Activated T-helper 2 cell treated with anti-CD3 and anti-CD28 coated beads, Interferon-gamma antibody, Interleukin-2, Interleukin-4, amounts not matched to agents 10 μg/mL and 5 μg/mL and 100 μg/mL, durations not matched to agents 14 hours and 24 hours and 36 hours (primary cell): Measurements from ENCODE around the gene ADD2. TPM values are rescaled to one million over a fixed set of nuclear protein-coding genes. Genes with fewer than 3 reads are reported as not detected.

Source experiments
- DNase-seq: peaks from one replicate; pipeline ENCODE4 v3.0.0; 2021; ENCODE audit warnings: low spot score
- H3K27ac Mint-ChIP-seq: one replicate; pipeline ENCODE4 v1.8.0; 2021; ENCODE audit warnings: mixed read lengths
- H3K27me3 Mint-ChIP-seq: one replicate; pipeline ENCODE4 v1.8.0; 2021; ENCODE audit warnings: low read depth, mixed read lengths
- H3K36me3 Mint-ChIP-seq: one replicate; pipeline ENCODE4 v1.8.0; 2021; ENCODE audit warnings: low read depth, mixed read lengths
- H3K4me1 Mint-ChIP-seq: one replicate; pipeline ENCODE4 v1.8.0; 2021; ENCODE audit warnings: low read depth, mixed read lengths
- H3K4me3 Mint-ChIP-seq: one replicate; pipeline ENCODE4 v1.8.0; 2021; ENCODE audit warnings: low read depth, mild to moderate bottlenecking, moderate library complexity, mixed read lengths
- H3K9me3 Mint-ChIP-seq: one replicate; pipeline ENCODE4 v1.8.0; 2021; ENCODE audit warnings: mixed read lengths
- intact Hi-C: fragments of 100-400 bp; cut with micrococcal nuclease; formaldehyde crosslinking; loops from one replicate; pipeline ENCODE4 v1.15.1; 2023
- total RNA-seq: library from RNA; stranded (reverse); gene quantifications from 2 replicates; pipeline ENCODE4 v1.2.3, GENCODE V29; 2022

The ADD2 gene
- total RNA-seq, 1 donor from 2014 or later, result 3.2 TPM

DNA sequence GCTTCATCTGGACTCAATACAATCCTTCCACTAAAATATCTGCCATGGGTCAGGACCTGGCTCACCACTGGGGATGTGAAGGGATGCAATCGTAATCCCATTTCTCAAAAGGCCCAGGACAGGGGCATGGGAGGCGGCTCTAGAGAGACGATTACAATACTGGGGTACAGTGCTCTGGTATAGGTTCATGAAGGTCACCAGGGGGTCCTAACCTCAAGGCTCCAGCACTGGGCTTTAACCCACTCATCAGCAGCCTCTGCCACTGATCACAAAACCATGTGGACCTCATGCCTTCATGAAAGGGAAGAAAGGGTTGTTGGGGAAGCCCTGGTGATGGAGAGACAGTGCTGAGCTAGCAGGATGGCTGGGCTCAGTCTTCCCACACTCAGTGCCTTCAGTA lies 48.8 kb downstream of the ADD2 start:
- no peaks in the 10 kb centered on the region for H3K4me1 Mint-ChIP-seq
- no peak overlapping the region for H3K4me3 Mint-ChIP-seq
- H3K27me3 Mint-ChIP-seq, result no peaks in the 10 kb centered on the region
- no peak for DNase-seq
- H3K9me3 Mint-ChIP-seq, result no peaks in the 10 kb centered on the region
- H3K36me3 Mint-ChIP-seq, result no peaks in the 10 kb centered on the region
- no peak overlapping the region for H3K27ac Mint-ChIP-seq
- intact Hi-C loops, result no loop called here

DNA sequence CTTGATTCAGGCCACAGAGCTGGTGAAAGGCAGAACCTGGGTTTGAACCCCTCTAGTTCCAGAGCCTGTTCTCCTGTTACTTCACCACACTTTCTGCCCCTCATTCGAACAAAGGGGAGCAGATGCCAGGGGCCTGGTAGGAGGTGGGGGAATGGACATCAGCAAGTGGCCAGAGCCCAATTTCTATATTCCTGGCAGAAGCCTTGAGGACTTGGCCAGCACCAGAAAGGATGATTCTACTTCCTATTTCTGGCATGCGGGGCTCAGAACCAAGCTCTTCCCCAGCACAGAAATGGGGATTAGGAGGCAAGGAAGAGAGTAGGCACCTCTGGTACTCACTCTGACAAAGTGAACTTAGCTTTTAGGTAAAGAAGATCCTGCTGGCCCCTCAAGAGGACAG lies 49.3 kb downstream of the ADD2 start:
- no peaks in the 10 kb centered on the region for H3K27me3 Mint-ChIP-seq
- DNase-seq, result no peak
- no peak overlapping the region for H3K27ac Mint-ChIP-seq
- intact Hi-C loops, result no loop called here
- no peaks in the 10 kb centered on the region for H3K9me3 Mint-ChIP-seq
- no peak overlapping the region for H3K4me3 Mint-ChIP-seq
- H3K4me1 Mint-ChIP-seq, result no peaks in the 10 kb centered on the region
- no peaks in the 10 kb centered on the region for H3K36me3 Mint-ChIP-seq

DNA sequence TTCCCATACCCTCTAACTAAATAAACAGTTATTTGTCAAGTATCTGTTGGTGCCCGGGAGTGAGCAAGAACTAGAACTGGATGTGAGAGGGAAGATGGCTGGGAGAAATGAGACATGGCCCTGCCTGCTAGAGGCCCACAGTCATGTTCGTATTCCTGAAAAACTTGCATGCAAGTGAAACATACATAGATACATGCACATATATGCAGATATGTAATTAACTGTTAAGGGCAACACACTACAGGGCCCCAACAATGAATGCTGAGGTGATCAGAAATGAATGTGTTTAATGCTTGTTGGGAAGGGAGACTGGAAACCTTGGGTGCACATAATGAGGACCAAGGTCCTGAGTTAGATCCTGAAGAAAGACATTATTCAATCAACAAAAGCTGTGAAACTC lies 49.8 kb downstream of the ADD2 start:
- Mint-ChIP-seq H3K36me3 (no peaks in the 10 kb centered on the region), H3K27me3 (no peaks in the 10 kb centered on the region), H3K4me3 (no peak overlapping the region), H3K27ac (no peak overlapping the region), H3K4me1 (no peaks in the 10 kb centered on the region), H3K9me3 (no peaks in the 10 kb centered on the region)
- DNase-seq, result no peak
- intact Hi-C loops, result no loop called here

DNA sequence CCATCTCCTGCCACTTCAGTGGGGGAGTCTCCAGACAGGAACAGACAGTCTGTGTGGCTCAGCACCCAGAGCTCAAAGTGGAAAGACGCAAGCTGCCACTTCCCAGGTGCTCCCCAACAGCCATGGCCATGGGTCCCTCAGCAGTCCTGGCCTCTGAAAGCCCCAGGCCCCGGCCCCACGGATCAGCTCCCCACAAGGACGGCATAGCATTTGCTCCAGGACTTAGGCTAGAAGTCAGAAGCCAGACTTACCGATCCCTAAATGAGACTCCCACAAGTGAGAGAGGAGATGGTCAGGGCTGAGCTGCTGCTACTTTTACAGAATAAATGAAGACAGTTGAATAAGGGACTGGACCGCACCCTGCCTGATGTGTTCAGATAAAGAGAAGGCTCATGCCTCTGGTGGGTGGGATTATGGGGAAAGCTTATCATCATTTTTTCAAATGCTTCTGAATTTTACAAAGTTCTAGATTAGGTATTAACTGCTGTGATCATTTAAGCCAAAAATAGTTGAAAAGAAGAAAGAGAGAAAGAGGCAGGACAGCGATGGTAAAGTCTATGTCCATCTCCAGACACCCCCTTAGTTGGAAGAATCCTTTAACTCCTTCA lies 50.5 kb downstream of the ADD2 start:
- H3K27me3 Mint-ChIP-seq, result no peaks in the 10 kb centered on the region

DNA sequence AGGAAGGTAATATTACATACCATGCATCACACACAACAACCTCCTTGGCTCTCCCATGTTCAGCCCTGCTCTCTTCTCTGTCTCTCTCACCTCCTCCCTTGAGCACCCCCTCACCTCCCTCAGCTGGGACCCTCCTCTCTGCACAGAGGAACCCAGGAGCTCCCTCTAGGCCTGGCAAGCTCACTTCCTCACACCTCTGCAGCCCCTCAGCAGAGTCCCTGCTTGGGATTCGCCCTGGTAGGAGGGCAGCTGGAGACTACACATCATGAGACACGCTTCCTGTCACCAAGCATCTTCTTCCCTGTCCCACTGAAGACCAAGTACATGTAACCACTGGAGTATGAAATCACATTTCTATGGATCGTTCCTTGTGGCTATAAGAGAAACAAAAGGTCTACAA lies 51.0 kb downstream of the ADD2 start:
- H3K9me3 Mint-ChIP-seq, result no peaks in the 10 kb centered on the region

More for the DNA sequence above, 50.5 kb downstream of the ADD2 start:
- Mint-ChIP-seq H3K9me3 (no peaks in the 10 kb centered on the region), H3K27ac (no peak overlapping the region), H3K36me3 (no peaks in the 10 kb centered on the region), H3K4me3 (no peak overlapping the region), H3K4me1 (no peaks in the 10 kb centered on the region)
- no peak for DNase-seq
- intact Hi-C loops, result no loop called here

DNA sequence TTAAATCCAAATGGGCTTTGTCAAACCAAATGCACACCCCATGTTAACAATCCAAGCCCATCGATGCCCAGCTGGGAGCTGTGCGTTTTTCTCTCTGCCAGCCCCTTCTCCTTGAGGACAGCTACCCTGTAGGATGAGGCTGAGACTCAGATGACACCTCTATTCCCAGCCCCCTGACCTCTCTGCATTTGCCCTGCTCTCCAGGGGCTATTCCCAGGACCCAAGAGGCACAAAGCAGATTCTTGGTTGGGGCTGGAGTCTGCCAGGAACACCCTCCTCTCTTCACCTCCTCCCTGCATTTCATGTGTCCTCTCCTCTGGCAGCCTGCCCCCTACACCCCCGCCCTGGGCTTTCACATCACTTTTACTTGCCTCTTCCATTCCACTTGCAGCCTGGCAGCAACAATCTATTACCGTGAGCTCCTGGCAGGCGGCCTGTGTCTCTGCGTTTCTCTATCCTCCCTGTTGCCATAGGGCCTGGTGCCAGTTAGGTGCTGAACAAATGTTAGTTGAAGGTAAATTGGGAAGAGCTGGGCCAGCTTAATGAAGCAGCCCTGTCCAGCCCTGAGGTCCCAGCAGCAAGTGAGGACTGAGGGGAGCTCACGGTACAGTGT lies 51.8 kb downstream of the ADD2 start:
- DNase-seq, result no peak
- Mint-ChIP-seq H3K27me3 (no peaks in the 10 kb centered on the region), H3K4me3 (no peak overlapping the region), H3K27ac (no peak overlapping the region), H3K4me1 (no peaks in the 10 kb centered on the region), H3K36me3 (no peaks in the 10 kb centered on the region), H3K9me3 (no peaks in the 10 kb centered on the region)
- intact Hi-C loops, result no loop called here

More for the DNA sequence above, 51.0 kb downstream of the ADD2 start:
- no peaks in the 10 kb centered on the region for H3K4me1 Mint-ChIP-seq
- no peak overlapping the region for H3K4me3 Mint-ChIP-seq
- DNase-seq, result no peak
- no peaks in the 10 kb centered on the region for H3K27me3 Mint-ChIP-seq
- no peak overlapping the region for H3K27ac Mint-ChIP-seq
- intact Hi-C loops, result no loop called here
- no peaks in the 10 kb centered on the region for H3K36me3 Mint-ChIP-seq

DNA sequence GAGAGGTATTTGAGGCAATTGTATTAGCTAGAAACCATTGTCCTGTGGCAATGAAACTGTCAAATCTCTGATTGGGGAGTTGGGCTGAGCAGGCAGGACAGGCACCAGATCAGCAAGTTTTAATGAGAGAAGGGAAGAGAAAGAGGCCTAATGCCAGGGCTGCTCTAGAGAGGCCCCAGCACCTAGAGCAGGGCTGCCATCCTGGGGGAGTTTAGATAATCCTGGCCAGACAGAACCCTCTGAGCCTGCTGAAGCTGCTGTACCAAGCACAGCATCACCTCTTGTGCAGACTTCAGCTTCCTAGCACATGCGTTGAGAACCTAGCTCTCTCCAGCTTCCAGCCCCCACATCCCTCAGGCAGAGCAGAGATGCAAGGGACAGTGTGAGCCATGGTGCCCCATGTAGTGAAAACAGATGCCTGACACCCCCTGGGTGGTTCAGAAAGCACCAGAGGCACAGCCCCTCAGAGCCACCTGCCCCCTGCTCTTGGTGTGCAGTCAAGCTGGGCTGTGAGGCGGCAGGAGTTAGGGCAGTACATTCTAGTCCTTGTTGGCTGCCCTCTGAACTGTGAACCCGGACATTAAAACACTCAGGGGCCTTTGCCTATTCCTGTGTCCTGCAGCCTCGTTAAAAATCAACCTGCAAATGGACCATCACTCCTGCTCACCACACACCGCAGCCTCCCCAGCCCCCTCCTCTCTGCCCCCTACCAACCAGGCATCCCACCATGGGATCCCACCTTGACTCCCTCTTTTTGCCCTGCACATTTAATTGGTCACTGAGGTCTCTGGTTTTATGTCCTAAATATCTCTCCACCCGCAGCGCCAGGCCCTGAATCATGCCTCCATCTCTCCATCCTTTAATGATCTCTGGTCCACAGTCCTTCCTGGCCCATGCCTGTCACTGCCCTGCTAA lies 52.7 kb downstream of the ADD2 start:
- no peak overlapping the region for H3K27ac Mint-ChIP-seq
- no peaks in the 10 kb centered on the region for H3K9me3 Mint-ChIP-seq
- intact Hi-C loops, result no loop called here
- H3K27me3 Mint-ChIP-seq, result no peaks in the 10 kb centered on the region
- no peaks in the 10 kb centered on the region for H3K4me1 Mint-ChIP-seq
- H3K4me3 Mint-ChIP-seq, result no peak overlapping the region
- DNase-seq, result no peak
- H3K36me3 Mint-ChIP-seq, result no peaks in the 10 kb centered on the region

DNA sequence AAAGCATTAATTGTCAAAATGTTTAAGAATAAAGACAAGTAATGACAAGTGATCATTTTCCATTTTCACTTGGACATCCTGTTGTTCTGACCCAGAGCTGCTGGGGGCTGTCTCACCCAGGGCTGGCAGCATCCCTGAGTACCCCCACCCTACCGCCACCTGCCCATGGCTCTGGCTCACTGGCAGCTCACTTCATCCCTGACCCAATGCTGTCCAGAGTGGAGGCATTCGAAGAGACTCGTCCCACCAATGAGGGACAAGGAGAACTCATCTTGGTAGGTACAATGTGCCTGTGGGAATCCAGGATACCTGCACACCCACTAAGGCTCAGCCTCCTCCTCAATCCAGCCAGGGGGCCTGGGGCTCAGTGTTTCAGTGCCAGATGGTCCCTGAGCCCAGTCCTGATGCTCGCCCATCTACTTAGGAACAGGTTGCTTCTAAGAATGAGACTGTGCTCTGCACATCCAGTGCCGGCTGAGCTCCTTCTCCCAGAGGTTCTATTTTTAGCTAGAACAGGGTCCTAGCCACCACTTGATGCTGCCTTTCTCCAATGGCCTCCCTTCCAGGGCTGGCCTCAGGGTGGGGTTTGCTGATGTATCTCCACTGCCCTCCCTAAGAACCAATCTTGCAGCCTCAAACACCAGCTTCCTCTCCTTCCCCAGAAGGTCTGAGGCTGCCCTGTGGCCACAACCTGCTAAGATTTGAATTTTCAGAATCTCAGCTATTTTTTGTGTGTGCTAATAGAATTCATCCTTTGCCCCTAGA lies 53.7 kb downstream of the ADD2 start:
- H3K36me3 Mint-ChIP-seq, result no peaks in the 10 kb centered on the region
- H3K4me3 Mint-ChIP-seq, result no peak overlapping the region
- intact Hi-C loops, result no loop called here
- DNase-seq, result no peak
- no peaks in the 10 kb centered on the region for H3K27me3 Mint-ChIP-seq
- H3K4me1 Mint-ChIP-seq, result no peaks in the 10 kb centered on the region
- no peak overlapping the region for H3K27ac Mint-ChIP-seq
- no peaks in the 10 kb centered on the region for H3K9me3 Mint-ChIP-seq

DNA sequence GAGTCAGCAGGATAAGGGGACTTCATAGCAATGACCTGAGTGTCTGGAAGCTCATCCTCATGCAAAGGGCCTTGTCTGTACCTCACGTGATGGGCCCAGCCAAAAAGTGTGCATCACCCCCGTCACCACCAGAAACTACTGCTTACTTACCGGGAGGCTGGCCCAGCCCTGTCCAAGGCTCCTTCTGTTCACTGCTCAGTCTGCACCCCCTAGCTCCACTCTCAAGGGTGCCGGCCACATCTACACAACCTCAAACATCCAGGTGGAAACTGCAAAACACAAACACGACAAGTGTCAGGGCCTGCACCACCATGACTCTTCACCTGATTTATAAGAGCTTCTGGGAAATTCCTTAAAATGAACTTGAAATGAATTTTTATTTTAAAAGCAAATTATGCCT lies 55.1 kb downstream of the ADD2 start:
- H3K4me1 Mint-ChIP-seq, result peaks cover 8% of the 10 kb centered on the region
- no peak overlapping the region for H3K4me3 Mint-ChIP-seq
- intact Hi-C loops, result no loop called here
- H3K27me3 Mint-ChIP-seq, result no peaks in the 10 kb centered on the region
- no peak for DNase-seq
- no peaks in the 10 kb centered on the region for H3K9me3 Mint-ChIP-seq
- no peak overlapping the region for H3K27ac Mint-ChIP-seq
- no peaks in the 10 kb centered on the region for H3K36me3 Mint-ChIP-seq

DNA sequence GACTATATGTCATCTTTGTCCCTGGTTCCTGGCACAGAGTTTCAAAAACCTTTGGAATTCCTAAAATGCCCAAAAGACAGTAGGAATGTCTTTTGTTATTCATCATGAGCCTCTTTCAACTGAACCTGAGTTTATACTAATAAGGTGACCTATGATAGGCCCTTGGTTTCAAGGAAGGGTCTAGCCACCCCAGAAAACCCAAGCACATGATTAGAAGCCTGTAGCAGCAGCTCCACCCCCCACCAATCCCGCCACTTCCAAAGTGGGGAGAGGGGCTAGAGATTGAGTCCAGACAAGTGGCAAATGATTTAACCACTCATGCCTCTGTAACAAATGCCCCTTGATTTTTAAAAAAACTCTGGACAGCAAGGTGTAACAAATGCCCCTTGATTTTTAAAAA lies 56.8 kb downstream of the ADD2 start:
- Mint-ChIP-seq H3K9me3 (no peaks in the 10 kb centered on the region), H3K4me1 (peaks cover 8% of the 10 kb centered on the region), H3K36me3 (no peaks in the 10 kb centered on the region), H3K27ac (no peak overlapping the region), H3K27me3 (no peaks in the 10 kb centered on the region), H3K4me3 (no peak overlapping the region)
- intact Hi-C loops, result no loop called here
- DNase-seq, result no peak

DNA sequence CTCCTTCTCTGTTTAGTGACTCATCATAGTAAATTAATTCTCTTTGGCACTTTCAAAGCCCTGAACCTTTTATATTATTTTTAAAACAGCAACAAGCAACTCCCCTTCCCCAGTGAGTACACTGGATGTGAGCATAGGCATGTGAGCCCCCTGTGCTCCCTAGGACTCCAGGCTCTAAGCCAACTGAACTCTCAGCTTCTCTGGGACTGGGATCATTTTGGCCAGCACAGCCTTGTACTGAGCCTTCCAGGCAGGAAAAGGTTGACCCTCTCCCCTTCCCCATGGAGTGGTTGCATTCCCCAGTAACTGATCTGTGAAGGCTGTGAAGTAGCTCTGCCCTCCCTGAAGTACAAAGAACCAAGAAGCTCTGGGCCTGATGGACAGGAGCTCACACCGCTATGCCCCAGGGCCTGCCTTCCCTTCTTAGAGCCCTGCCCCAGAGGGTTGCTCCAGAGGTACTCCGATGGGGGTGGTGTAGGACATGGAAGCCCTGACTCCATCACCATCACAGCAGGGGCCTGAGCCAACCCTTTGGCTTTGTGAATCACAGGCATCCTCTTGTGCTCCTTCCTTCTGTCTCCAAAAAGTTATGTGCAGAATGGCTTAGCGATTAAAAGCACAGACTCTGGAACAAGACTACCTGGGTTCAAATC lies 57.8 kb downstream of the ADD2 start:
- Mint-ChIP-seq H3K27ac (no peak overlapping the region), H3K9me3 (no peaks in the 10 kb centered on the region), H3K4me3 (no peak overlapping the region), H3K4me1 (peaks cover 8% of the 10 kb centered on the region), H3K36me3 (no peaks in the 10 kb centered on the region), H3K27me3 (no peaks in the 10 kb centered on the region)
- DNase-seq, result no peak
- intact Hi-C loops, result no loop called here

DNA sequence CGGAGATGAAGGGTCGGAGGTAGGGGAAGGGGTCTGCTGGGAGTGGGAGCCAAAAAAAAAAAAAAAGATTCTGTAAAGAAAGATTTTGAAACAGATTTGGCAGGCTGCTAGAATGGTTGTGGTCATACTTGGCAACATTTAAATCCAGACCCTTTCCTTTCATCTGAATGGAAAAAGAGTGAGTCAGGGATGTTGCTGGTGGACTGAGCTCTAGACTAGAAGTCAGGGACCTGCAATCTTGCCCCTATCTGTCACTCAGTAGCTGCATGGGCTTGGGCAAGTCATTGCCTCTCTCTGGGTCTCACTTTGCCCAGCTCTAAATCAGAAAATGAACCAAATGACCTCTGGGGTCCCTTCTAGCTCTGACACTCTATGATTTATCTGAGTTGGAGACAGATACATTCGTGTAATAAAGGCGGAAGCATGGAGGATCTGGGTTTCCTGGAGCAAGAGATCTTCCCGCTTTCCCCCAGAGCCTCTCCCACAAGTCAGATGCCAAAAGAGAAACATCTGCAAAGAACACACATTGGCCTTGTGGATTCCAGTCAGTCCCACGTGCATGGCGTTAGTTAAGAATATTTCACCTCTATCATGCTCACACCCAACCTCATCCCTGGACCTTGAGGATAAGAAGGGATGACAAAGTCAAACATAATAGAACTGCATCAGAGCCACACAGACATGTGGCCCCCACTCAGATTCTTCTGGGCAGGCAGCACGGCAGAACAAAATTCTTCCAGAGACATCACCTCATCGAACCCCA lies 58.5 kb downstream of the ADD2 start:
- Mint-ChIP-seq H3K27ac (no peak overlapping the region), H3K4me1 (peaks cover 8% of the 10 kb centered on the region), H3K27me3 (no peaks in the 10 kb centered on the region), H3K9me3 (no peaks in the 10 kb centered on the region), H3K4me3 (no peak overlapping the region), H3K36me3 (no peaks in the 10 kb centered on the region)
- no peak for DNase-seq
- intact Hi-C loops, result no loop called here
